H1 (cell line): Measurements from ENCODE around the gene WDR1. TPM values are rescaled to one million over a fixed set of nuclear protein-coding genes. Genes with fewer than 3 reads are reported as not detected.

Source experiments
- CTCF ChIA-PET: fragments of 300-600 bp; sonication (Branson Sonifier 250); formaldehyde crosslinking; loops from one replicate; lab custom pipeline; 2021; ENCODE audit not compliant: partially characterized antibody; lab: Charles Lee
- POLR2A ChIA-PET: fragments of 300-600 bp; sonication (Branson Sonifier 250); formaldehyde crosslinking; loops from one replicate; lab custom pipeline; 2021; ENCODE audit warnings: inconsistent platforms; ENCODE audit not compliant: partially characterized antibody; lab: Charles Lee
- DNase-seq, 2 experiments: peaks; one replicate each; pipeline versions ENCODE4 v3.0.0 to v3.0.0-alpha.2; 2010 to 2022; ENCODE audit warnings: low spot score in 2 of 2, low read depth in 1 of 2, mixed read lengths in 1 of 2
- FAIRE-seq: peaks from 2 replicates; lab custom pipeline; 2011; peaks lifted over from hg19 to GRCh38; lab: Jason Lieb, UNC
- H2AFZ ChIP-seq: 2 replicates; pipeline ENCODE4 v1.8.1; 2012; ENCODE audit warnings: low read length, inconsistent platforms
- H2AK5ac ChIP-seq: 2 replicates; pipeline ENCODE4 v1.6.1; 2013; ENCODE audit warnings: low read depth, low read length
- H2BK120ac ChIP-seq: replicated peaks from 2 replicates; pipeline ENCODE3; 2013; ENCODE audit warnings: low read depth, low read length, inconsistent platforms
- H2BK12ac ChIP-seq: 2 replicates; pipeline ENCODE4 v1.6.1; 2013; ENCODE audit warnings: low read depth, low read length
- H2BK15ac ChIP-seq: 2 replicates; pipeline ENCODE4 v1.6.1; 2013; ENCODE audit warnings: low read length
- H2BK20ac ChIP-seq: 2 replicates; pipeline ENCODE4 v1.6.1; 2013; ENCODE audit warnings: low read length
- H2BK5ac ChIP-seq: 2 replicates; pipeline ENCODE4 v1.6.1; 2013; ENCODE audit warnings: low read depth, low read length
- H3K14ac ChIP-seq: 2 replicates; pipeline ENCODE4 v1.6.1; 2013; ENCODE audit warnings: inconsistent platforms; ENCODE audit not compliant: insufficient read length
- H3K18ac ChIP-seq: 2 replicates; pipeline ENCODE4 v1.6.1; 2013; ENCODE audit warnings: low read length; ENCODE audit errors: extremely low read depth
- H3K23ac ChIP-seq: 2 replicates; pipeline ENCODE4 v1.6.1; 2013; ENCODE audit warnings: inconsistent platforms; ENCODE audit not compliant: insufficient read length
- H3K23me2 ChIP-seq: 2 replicates; pipeline ENCODE4 v1.6.1; 2013; ENCODE audit warnings: low read depth, low read length
- H3K27ac ChIP-seq: 2 replicates; pipeline ENCODE4 v1.6.1; 2011; ENCODE audit warnings: low read depth, low read length, inconsistent platforms
- H3K27me3 ChIP-seq, 4 experiments: replicated peaks in 1 of 4; 1 replicate in 1 of 4; 2 replicates in 3 of 4; pipeline versions ENCODE4 v1.6.1 to v1.8.1; 2011 to 2013; ENCODE audit warnings: low read length in 3 of 4, mild to moderate bottlenecking in 3 of 4, inconsistent platforms in 2 of 4, mixed read lengths in 2 of 4, moderate library complexity in 1 of 4; ENCODE audit not compliant: control insufficient read depth in 3 of 4, insufficient read depth in 3 of 4; ENCODE audit errors: extremely low read depth in 1 of 4
- H3K36me3 ChIP-seq, 4 experiments: 2 replicates each; pipeline versions ENCODE4 v1.6.1 to v1.8.1; 2011 to 2013; ENCODE audit warnings: mild to moderate bottlenecking in 4 of 4, low read length in 3 of 4, moderate library complexity in 2 of 4, control low read depth in 1 of 4, inconsistent platforms in 1 of 4; ENCODE audit not compliant: insufficient read depth in 4 of 4, control insufficient read depth in 2 of 4
- H3K4ac ChIP-seq: replicated peaks from 2 replicates; pipeline ENCODE3; 2013; ENCODE audit warnings: low read length, low read depth, mixed read lengths, inconsistent platforms; ENCODE audit not compliant: insufficient read length
- H3K4me1 ChIP-seq, 4 experiments: replicated peaks in 1 of 4; 1 replicate in 1 of 4; 2 replicates in 3 of 4; pipeline versions ENCODE4 v1.6.1 to v1.8.1; 2011 to 2013; ENCODE audit warnings: low read length in 3 of 4, inconsistent platforms in 2 of 4, mixed read lengths in 1 of 4; ENCODE audit not compliant: insufficient read depth in 4 of 4, control insufficient read depth in 3 of 4
- H3K4me2 ChIP-seq, 2 experiments: 2 replicates each; pipeline versions ENCODE4 v1.6.1 to v1.8.1; 2011 to 2013; ENCODE audit warnings: low read depth in 2 of 2, low read length in 2 of 2, control low read depth in 1 of 2, inconsistent platforms in 1 of 2, mild to moderate bottlenecking in 1 of 2; ENCODE audit not compliant: insufficient read depth in 1 of 2
- H3K4me3 ChIP-seq, 4 experiments: fragments of 200-600, 300-600 bp in 1 of 4; sonication (generic), shearing (Covaris generic), sonication (Bioruptor Twin) in 1 of 4; 2 replicates each; pipeline versions ENCODE4 v1.5.1 to v1.8.1; 2011 to 2016; ENCODE audit warnings: low read length in 4 of 4, low read depth in 3 of 4, control low read depth in 2 of 4, inconsistent platforms in 2 of 4, mild to moderate bottlenecking in 2 of 4, mixed read lengths in 1 of 4, moderate library complexity in 1 of 4; ENCODE audit not compliant: insufficient read depth in 2 of 4; ENCODE audit errors: extremely low read depth in 1 of 4
- H3K56ac ChIP-seq: replicated peaks from 2 replicates; pipeline ENCODE3; 2013; ENCODE audit warnings: low read depth, mild to moderate bottlenecking, mixed read lengths, low read length, inconsistent platforms; ENCODE audit not compliant: insufficient read length
- H3K79me1 ChIP-seq: 2 replicates; pipeline ENCODE4 v1.6.1; 2013; ENCODE audit warnings: low read depth, low read length, control low read depth
- H3K79me2 ChIP-seq, 2 experiments: 2 replicates each; pipeline versions ENCODE4 v1.6.1 to v1.8.1; 2012 to 2013; ENCODE audit warnings: low read length in 2 of 2, mild to moderate bottlenecking in 2 of 2, inconsistent platforms in 1 of 2; ENCODE audit not compliant: insufficient read depth in 2 of 2, control insufficient read depth in 1 of 2
- H3K9ac ChIP-seq, 4 experiments: replicated peaks in 1 of 4; 1 replicate in 1 of 4; 2 replicates in 3 of 4; pipeline versions ENCODE4 v1.6.1 to v1.8.1; 2011 to 2013; ENCODE audit warnings: low read depth in 3 of 4, low read length in 3 of 4, control low read depth in 2 of 4, mild to moderate bottlenecking in 2 of 4, moderate library complexity in 2 of 4, inconsistent platforms in 1 of 4; ENCODE audit errors: extremely low read depth in 1 of 4
- H3K9me3 ChIP-seq, 2 experiments: 2 replicates each; pipeline versions ENCODE4 v1.6.1 to v1.8.1; 2012 to 2013; ENCODE audit warnings: mild to moderate bottlenecking in 2 of 2, moderate library complexity in 2 of 2, control low read depth in 1 of 2, inconsistent platforms in 1 of 2, low read depth in 1 of 2, low read length in 1 of 2, mixed read lengths in 1 of 2; ENCODE audit not compliant: insufficient read depth in 2 of 2
- H4K20me1 ChIP-seq, 2 experiments: replicated peaks in 1 of 2; 2 replicates each; pipeline versions ENCODE3 to v1.8.1; 2011 to 2013; ENCODE audit warnings: inconsistent platforms in 2 of 2, low read length in 2 of 2, mild to moderate bottlenecking in 1 of 2; ENCODE audit not compliant: insufficient read depth in 2 of 2, control insufficient read depth in 1 of 2
- H4K5ac ChIP-seq: 2 replicates; pipeline ENCODE4 v1.6.1; 2013; ENCODE audit warnings: low read length, low read depth, mixed read lengths, inconsistent platforms; ENCODE audit not compliant: insufficient read length
- H4K8ac ChIP-seq: 2 replicates; pipeline ENCODE4 v1.8.0; 2013; ENCODE audit warnings: mild to moderate bottlenecking, moderate library complexity, low read length, inconsistent platforms; ENCODE audit not compliant: insufficient read depth; ENCODE audit errors: extremely low read depth
- H4K91ac ChIP-seq: replicated peaks from 2 replicates; pipeline ENCODE3; 2013; ENCODE audit warnings: low read length, mixed read lengths, inconsistent platforms; ENCODE audit not compliant: insufficient read length
- PHF8 ChIP-seq: fragments of 200-600 bp; sonication (generic); conservative IDR thresholded peaks from 2 replicates; pipeline ENCODE4 v1.7.1; 2012; ENCODE audit warnings: low read depth, mild to moderate bottlenecking, inconsistent platforms, low read length, moderate library complexity
- SRF ChIP-seq: IDR thresholded peaks from 2 replicates; pipeline ENCODE4 v1.6.1; 2011; ENCODE audit warnings: mild to moderate bottlenecking, low read depth, low read length, moderate library complexity
- TCF12 ChIP-seq: IDR thresholded peaks from 2 replicates; pipeline ENCODE4 v1.6.1; 2011; ENCODE audit warnings: low read depth, mild to moderate bottlenecking, low read length
- ZNF274 ChIP-seq: IDR thresholded peaks from 2 replicates; pipeline ENCODE4 v1.7.0; 2012; ENCODE audit warnings: low read length, borderline replicate concordance; ENCODE audit errors: extremely low read depth
- WGBS, 2 experiments: shearing (Covaris generic) in 1 of 2; methylation state at CpG; one replicate each; pipeline versions ENCODE4 v1.1.6 to v1.1.7; 2013 to 2015; ENCODE audit warnings: low lambda C conversion rate in 2 of 2, mixed read lengths in 2 of 2, inconsistent platforms in 1 of 2, low coverage in 1 of 2, missing lambda C conversion rate in 1 of 2; ENCODE audit not compliant: insufficient replicate concordance in 2 of 2, insufficient coverage in 1 of 2, insufficient read length in 1 of 2; ENCODE audit errors: extremely low coverage in 1 of 2, missing lambda C conversion rate in 1 of 2; 5-methylcytosine and 5-hydroxymethylcytosine counted together
- polyA plus RNA-seq, 7 experiments: library from polyadenylated mRNA; depleted of rRNA in 3 of 7; stranded (reverse) in 5 of 7; unstranded in 2 of 7; fragments of >200 nt in 5 of 7; fragments of 200-250 nt in 2 of 7; gene quantifications; 1 replicate in 5 of 7; 2 replicates in 1 of 7; 4 replicates in 1 of 7; pipeline versions ENCODE4 v1.2.1 to v1.2.3, GENCODE V29; 2011 to 2013; ENCODE audit warnings: missing spikeins in 2 of 7, mixed read lengths in 2 of 7
- total RNA-seq: library from RNA; stranded (reverse); fragmentation: NEBNext Ultra II Directional; extraction: Animal tissue kit (Norgen Biotek cat#: 25700); gene quantifications from 2 replicates; pipeline ENCODE4 v1.2.1, GENCODE V29; 2021

Gene WDR1
- total and polyA plus RNA-seq, 2 of the 8 experiments (the other 6 are each of a cell fraction or from before 2014, with no cell fraction given): 315 to 377 TPM

DNA sequence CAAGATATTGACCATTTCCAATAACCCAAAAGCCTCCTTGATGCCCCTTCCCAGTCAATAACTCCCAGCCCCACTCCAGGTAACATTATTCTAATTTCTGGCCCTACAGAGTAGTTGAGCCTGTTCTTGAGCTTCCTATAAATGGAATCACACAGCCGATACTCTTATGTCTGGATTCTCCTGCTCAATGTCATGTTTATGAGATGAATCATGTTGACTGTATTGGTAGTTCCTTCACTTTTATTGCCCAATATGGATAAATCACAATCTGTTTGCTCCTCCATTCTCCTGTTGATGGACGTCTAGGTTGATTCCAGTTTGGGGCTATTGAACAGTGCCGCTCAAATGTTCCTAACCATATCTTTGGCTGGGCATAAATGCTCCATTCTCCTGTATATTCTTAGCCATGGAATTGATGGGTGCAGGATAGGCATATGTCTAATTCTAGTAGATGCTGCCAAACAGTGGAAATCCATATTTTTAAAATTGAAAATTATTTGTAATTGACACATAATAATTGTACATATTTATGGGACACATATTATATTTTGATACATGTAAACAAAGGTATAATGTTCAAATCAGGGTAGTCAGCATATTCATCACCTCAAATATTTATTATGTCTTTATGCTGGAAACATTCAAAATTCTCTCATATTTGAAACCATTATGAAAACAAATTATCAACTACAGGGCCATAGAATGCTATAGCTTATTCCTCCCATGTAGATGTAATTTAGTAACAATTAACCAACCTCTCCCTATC, 54.8 kb downstream of the WDR1 start:
- Histone ChIP-seq H2AFZ (no peak overlapping the region), H4K91ac (no peak overlapping the region), H2BK12ac (no peak overlapping the region), H3K4me3 (no peak overlapping the region), H3K4me2 (no peak overlapping the region), H3K4me1 (peaks cover 0 to 10% (median 3%) of the 10 kb centered on the region in 4 experiments; a peak in 6 of 7 replicates)
- 90% methylated on average over 3 of the region's 3 CpGs; no CpG with 5 or more reads in 1 of the 2 experiments for WGBS, 2 experiments
- no peak for TF ChIP-seq SRF
- no peak for TF ChIP-seq ZNF274
- TF ChIP-seq TCF12: no peak
- TF ChIP-seq PHF8: no peak
- TF ChIP-seq, all 59 proteins: peak for 0
- no peaks in the 10 kb centered on the region for H3K23me2 ChIP-seq
- H3K27ac ChIP-seq: no peak overlapping the region
- DNase-seq: no peak
- H3K56ac ChIP-seq: no peak overlapping the region
- no peak for FAIRE-seq
- H4K5ac ChIP-seq: no peak overlapping the region
- H2BK5ac ChIP-seq: no peak overlapping the region
- no peaks in the 10 kb centered on the region for H3K36me3 ChIP-seq
- no peaks in the 10 kb centered on the region for H4K20me1 ChIP-seq
- H2BK20ac ChIP-seq: no peak overlapping the region
- CTCF ChIA-PET: interaction anchor here (1.6 to 3.0 kb wide), 4 partner anchors 27 to 367 kb away, joined by 3 to 12 read pairs (median 6); no protein-coding TSS in a partner anchor
- H3K4ac ChIP-seq: no peak overlapping the region
- H3K27me3 ChIP-seq: no peaks in the 10 kb centered on the region
- no peak overlapping the region for H3K23ac ChIP-seq
- no peak overlapping the region for H2BK15ac ChIP-seq
- no peak overlapping the region for H3K14ac ChIP-seq
- H3K9ac ChIP-seq: no peak overlapping the region
- no peak overlapping the region for H2BK120ac ChIP-seq
- no peak overlapping the region for H3K18ac ChIP-seq
- no peak overlapping the region for H2AK5ac ChIP-seq
- no peaks in the 10 kb centered on the region for H3K79me1 ChIP-seq
- no peak overlapping the region for H4K8ac ChIP-seq
- no peaks in the 10 kb centered on the region for H3K79me2 ChIP-seq
- H3K9me3 ChIP-seq: 0 out of 4 replicates have a peak, but pooled peaks cover 0 to 2% of the 10 kb centered on the region in 2 experiments
- POLR2A ChIA-PET: interaction anchor here (1.0 kb wide), 1 partner anchor 53 kb away, joined by 4 read pairs; no protein-coding TSS in a partner anchor
